ENCODE measurements around the gene GMDS. TPM values are rescaled to one million over a fixed set of nuclear protein-coding genes. Genes with fewer than 3 reads are reported as not detected.

The GMDS gene
- total and polyA plus RNA-seq, 2 of the 8 experiments (the other 6 are each of a cell fraction or from before 2014, with no cell fraction given) = 16.8 to 50.0 TPM

- TF ChIP-seq CHD7 (IDR thresholded peaks at IDR 0.05; ENCODE audit: insufficient replicate concordance, low read length) (no peak), YY1 (IDR thresholded peaks at IDR 0.05; ENCODE audit: low read depth, low read length) (no peak), RBBP5 (IDR thresholded peaks at IDR 0.05; ENCODE audit: borderline replicate concordance, low read depth, low read length) (no peak), KDM5A (IDR thresholded peaks at IDR 0.05; ENCODE audit: low read length) (no peak), PHF8 (conservative IDR thresholded peaks at IDR 0.05; ENCODE audit: low read depth, low read length) (no peak), FOSL1 (IDR thresholded peaks at IDR 0.05; ENCODE audit: insufficient read depth, low read depth, low read length) (no peak), TEAD4 (IDR thresholded peaks at IDR 0.05; ENCODE audit: low read depth, low read length) (no peak), MAX (IDR thresholded peaks at IDR 0.05) (no peak), ZNF274 (IDR thresholded peaks at IDR 0.05; ENCODE audit: borderline replicate concordance, extremely low read depth, low read length) (no peak)
Measured at GRCh38 chr6:2099870-2100269, 145.5 kb downstream of the GMDS start (continued).
